AG09309 (cell line): ENCODE data around the gene RBBP8NL.

Experiments used
- DNase-seq: peaks from one replicate; pipeline ENCODE4 v3.0.0-alpha.2; 2010; ENCODE audit warnings: low read depth
- H3K4me3 ChIP-seq: 2 replicates; pipeline ENCODE4 v1.5.1; 2011; ENCODE audit warnings: mild to moderate bottlenecking, low read depth, low read length, moderate library complexity; ENCODE audit not compliant: control insufficient read depth
- TF ChIP-seq, protein P1 (sequence below): IDR thresholded peaks from 2 replicates; pipeline ENCODE4 v1.5.1; 2011; ENCODE audit warnings: mild to moderate bottlenecking, low read depth, low read length, inconsistent platforms; ENCODE audit not compliant: insufficient read depth, control insufficient read depth; ENCODE audit errors: missing control alignments

The RBBP8NL gene

GRCh38 chr20:62368976-62369814, 58.1 kb downstream of the RBBP8NL start:
- H3K4me3 ChIP-seq = no peak overlapping the region
- TF ChIP-seq, protein P1, sequence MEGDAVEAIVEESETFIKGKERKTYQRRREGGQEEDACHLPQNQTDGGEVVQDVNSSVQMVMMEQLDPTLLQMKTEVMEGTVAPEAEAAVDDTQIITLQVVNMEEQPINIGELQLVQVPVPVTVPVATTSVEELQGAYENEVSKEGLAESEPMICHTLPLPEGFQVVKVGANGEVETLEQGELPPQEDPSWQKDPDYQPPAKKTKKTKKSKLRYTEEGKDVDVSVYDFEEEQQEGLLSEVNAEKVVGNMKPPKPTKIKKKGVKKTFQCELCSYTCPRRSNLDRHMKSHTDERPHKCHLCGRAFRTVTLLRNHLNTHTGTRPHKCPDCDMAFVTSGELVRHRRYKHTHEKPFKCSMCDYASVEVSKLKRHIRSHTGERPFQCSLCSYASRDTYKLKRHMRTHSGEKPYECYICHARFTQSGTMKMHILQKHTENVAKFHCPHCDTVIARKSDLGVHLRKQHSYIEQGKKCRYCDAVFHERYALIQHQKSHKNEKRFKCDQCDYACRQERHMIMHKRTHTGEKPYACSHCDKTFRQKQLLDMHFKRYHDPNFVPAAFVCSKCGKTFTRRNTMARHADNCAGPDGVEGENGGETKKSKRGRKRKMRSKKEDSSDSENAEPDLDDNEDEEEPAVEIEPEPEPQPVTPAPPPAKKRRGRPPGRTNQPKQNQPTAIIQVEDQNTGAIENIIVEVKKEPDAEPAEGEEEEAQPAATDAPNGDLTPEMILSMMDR = peak; percentile 36

GRCh38 chr20:62368392-62368975, 58.9 kb downstream of the RBBP8NL start:
- no peak overlapping the region for H3K4me3 ChIP-seq
- no peak for DNase-seq
- TF ChIP-seq, protein P1 = peak; percentile 3

More at GRCh38 chr20:62368976-62369814, 58.1 kb downstream of the RBBP8NL start:
- DNase-seq = no peak

- H3K4me3 ChIP-seq = peak overlapping the region; percentile 18
- TF ChIP-seq, protein P1 = no peak
- no peak for DNase-seq
Measured at GRCh38 chr20:62367633-62368391, 59.5 kb downstream of the RBBP8NL start.

- H3K4me3 ChIP-seq = peak within 1 kb of the TSS; percentile 41
- no peak for DNase-seq
- TF ChIP-seq, protein P1 = no peak
Measured at GRCh38 chr20:62367136-62367632, 60.2 kb downstream of the RBBP8NL start, which contains the start of gene LAMA5. LAMA5 (minus strand) TSS chr20:62367312; CDS start chr20:62367245, 67 bp downstream.

DNA sequence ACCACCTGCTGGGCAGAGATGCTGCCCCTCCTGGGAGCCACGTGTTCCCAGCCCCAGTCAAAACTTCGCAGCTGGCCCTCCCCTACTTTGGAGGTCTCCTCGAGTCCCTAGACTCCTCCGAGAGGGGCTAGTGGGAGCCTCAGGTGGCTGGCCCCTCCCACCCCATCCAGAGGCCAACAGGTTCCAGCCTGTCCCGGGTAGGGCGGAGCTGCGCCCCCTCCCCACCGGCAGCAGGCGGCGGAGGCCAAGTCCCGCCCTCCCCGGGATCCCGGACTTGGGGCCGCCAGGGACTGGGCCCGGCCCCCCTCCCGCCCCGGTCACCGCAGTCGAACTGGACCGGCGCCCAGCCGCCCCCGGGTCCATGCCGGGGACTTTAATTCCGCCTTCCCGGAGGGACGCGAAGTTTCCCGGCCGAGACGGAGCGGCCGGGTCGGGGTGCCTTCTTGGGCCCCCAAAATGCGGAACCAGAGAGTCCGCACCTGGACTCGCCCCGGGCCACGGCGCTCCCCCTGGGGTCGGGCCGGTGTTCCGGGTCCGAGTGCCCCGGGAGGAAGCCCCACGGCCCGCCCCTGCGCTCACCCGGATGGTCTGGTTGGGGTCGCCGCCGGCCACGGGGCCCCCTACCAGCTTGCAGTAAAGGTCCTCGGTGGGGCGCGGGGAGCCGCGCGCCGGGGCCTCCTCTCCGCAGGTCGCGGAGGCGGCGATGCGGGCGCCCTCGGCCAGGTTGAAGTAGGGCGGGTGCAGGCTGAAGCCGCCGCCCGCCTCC, 60.8 kb downstream of the RBBP8NL start:
- peak overlapping the region; percentile 41 for H3K4me3 ChIP-seq
- TF ChIP-seq, protein P1 = no peak
- DNase-seq = no peak
